GDM1 (cell line): Measurements from ENCODE around the gene PTPN14.
A peak's percentile ranks its signal among the peaks of the same experiment; 100 is the strongest.

Experiments
- DNase-seq: peaks from one replicate; lab custom pipeline; 2025; lab: John Stamatoyannopoulos, UW

Gene PTPN14

DNA sequence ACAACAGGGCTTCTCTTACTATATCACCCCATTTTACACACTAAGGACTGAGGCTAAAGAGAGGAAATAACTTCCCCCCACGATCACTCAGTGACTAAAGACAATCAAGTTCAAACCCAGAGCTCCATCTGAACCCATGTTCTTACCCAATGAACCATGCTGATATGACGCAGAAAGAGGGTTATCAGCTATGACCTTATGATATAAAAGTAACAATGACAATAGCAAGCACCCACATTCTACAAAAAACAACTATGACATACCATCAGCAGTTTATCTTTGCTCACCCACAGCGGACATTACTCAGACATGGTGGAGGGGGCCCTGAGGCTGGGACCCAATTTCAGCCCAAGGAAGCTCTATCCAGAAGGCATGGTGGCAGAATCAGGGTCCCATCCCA is 75.7 kb downstream of the PTPN14 start:
- no peak for DNase-seq

DNA sequence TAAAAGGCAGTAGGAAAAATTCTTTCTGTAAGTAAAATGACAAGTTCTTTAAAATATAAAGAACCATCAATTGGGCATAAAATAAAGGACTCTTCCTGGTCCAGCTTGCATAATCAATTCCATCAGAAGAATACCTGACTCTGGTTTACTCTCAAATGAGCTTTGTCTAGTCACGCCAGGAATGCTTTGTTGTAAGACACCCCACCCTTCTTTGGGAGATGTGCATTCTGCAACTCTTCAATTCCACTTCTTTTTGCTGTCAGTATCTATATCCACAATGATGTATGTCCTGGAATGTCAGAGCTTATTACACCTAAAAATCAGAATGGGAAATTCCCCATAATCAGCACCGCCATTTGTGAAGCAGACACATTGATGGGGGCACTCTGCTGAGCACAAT is 76.1 kb downstream of the PTPN14 start:
- no peak for DNase-seq

DNA sequence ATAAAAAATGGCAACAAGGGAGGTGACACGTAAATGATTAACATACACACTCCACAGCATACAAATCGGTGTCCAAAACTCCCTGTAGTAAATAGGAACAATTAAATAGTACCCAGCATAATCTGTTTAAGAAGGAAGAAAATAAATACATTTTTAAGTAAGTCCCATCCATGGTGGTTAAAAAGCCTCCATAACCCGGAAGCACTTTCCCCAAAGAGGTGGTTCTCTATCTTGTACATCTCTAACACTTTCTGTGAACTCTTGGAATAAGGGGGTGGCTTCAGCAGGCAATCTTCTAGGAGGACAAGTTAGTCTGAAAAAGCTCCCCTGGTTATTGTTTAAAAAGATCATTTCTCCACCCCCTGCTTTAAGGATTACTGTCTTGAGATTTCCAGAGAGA is 76.9 kb downstream of the PTPN14 start:
- no peak for DNase-seq

DNA sequence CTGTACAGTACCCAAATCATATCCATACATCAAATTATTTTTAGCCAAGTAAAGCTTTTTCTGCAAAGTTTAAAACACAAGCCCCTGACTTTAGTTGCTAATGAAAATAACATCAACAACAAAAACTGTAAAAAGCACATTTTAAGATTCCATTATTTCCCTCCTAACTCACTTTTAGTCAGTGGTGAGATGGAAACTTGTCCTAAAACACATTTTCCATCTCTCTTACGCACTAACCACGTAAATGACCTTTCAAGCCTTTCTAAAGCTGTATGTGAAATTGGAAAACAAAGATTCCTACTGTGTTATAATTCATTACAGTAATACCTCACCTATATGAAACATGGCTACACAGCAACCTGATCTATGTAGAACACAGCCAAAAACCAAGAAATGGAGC is 77.5 kb downstream of the PTPN14 start:
- no peak for DNase-seq

DNA sequence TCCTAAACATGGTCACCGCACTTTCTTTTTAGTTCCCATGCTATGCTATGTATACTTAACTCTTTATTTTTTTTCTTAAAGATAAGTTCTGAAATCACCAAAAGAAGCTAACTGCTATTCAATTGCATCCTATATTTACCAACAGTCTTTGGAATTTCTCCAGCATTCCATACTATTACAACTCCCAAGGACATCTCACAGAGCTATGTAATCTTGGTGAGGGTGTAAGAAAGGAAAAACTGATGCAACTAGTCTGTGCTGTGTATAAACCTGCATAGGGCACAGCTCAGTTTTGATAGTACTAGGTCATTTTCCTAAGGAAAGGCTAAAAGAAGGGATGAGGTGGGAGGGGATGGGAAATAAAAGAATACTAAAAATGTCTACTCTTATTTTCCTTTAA is 78.0 kb downstream of the PTPN14 start:
- DNase-seq = no peak

DNA sequence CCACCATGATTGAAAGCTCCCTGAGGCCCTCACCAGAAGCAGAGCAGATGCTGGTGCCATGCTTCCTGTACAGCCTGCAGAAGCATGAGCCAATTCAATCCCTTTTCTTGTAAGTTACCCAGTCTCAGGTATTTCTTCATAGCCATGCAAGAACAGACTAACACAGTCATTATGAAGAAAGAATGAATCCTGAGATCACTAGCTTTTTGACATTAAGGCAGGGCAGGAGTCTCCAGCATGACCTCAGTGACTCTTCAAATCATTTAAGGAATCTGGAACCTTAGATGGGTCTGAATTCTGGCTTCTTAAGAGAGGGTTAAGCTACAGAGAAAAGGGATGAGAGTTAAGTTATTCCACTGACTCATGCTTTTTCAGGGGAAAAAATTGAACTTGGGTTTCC is 79.0 kb downstream of the PTPN14 start:
- no peak for DNase-seq

DNA sequence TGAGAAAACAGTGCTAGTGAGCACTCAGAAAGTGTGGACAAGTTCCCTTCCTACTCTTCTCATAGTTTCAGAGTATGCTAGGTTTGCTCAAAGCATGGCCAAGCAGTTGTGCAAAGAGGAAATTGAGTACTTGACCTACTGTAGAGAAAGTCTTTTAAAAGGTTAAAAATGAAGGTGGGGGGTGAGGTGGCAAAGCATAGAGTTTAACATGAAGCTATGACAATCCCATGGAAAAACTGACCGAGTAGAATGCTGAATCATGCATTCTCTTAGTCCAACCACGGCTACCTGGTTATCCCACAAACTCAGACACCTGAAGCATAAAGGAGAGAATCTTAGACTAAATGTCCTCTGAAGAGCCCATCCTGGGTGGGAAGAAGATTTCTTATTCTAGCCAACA is 79.9 kb downstream of the PTPN14 start:
- no peak for DNase-seq

DNA sequence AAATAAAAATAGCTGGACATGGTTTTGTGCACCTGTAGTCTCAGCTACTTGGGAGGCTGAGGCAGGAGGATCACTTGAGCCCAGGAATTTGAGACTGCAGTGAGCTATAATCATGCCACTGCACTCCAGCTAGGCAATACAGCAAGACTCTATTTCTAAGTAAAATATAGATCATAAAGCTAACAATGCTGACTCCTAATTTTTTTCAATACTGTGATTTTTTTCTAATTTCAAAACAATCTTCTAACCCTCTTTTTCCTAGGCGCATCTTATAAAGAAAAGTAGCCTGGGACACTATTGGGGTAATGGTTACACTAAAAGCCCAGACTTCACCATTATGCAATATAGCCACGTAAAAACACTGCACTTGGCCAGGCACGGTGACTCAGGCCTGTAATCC is 81.3 kb downstream of the PTPN14 start:
- no peak for DNase-seq

DNA sequence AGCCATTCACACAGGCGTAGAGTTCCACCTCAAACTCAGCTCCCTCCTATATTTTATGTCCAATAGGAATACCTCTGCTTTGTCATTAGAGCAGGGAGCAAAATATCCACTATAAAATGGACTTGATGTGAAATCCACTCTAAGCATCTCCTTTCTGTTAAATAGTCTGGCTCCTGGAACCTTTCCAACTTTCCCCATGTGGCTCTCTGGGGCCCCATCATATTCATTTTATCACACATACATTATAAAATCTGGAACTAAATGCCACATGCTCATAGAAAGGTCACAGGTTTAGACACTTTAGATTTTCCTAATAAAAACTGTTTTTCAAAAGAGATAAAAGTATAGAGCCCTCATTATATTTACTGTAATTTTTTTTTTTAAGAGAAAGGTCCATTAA is 82.1 kb downstream of the PTPN14 start:
- DNase-seq = no peak

DNA sequence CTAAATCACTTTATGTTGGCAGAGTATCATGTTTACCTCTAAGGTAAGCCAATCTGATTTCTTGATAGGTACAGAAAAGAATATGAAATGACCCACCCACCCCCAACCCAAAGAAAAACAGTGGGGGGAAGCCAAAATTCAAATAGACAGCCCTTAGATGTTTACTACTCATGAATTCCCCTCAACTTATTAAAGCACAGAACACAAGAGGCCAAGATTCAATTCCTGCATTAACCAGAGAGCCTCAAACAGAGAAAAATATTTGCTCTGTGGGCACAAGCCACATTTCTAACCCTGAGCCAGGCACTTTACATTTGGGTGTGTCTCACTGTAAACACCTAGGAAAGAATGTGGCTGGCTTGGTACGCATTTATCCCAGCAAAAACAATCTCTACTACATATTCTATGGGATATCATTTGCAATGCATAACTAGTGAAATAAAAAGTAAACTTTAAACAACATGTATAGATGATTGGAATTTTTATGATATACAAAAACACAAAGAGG is 84.3 kb downstream of the PTPN14 start:
- no peak for DNase-seq

DNA sequence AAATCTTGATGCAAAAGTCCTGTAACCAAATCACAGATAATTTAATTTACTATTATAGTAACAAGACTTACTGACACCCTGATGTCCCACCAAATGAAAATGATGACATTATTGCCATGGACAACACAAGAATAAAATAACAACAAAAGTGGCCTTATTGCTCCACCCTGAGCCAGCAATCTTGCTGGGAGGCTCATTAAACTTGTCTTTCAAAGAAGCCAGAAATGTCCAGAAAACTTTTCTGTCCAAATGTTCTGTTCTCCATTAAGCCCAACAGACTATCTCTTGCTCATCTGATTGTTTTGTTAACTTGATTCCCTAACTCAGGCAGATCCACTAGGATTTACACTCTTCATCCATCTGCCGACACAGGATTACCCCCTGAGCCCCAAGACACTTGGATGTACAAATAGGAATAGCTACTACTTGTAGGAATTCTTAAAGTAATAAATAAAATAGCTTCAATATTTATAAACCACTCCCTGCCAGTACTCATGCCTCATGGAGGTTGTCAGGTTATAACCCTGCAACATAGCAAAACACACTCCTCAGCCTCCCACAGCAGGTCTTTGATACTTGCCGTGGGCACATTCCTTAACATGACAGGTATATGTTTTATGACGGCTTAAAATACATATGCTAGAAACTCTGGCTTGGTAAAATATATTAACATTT is 84.9 kb downstream of the PTPN14 start:
- no peak for DNase-seq

DNA sequence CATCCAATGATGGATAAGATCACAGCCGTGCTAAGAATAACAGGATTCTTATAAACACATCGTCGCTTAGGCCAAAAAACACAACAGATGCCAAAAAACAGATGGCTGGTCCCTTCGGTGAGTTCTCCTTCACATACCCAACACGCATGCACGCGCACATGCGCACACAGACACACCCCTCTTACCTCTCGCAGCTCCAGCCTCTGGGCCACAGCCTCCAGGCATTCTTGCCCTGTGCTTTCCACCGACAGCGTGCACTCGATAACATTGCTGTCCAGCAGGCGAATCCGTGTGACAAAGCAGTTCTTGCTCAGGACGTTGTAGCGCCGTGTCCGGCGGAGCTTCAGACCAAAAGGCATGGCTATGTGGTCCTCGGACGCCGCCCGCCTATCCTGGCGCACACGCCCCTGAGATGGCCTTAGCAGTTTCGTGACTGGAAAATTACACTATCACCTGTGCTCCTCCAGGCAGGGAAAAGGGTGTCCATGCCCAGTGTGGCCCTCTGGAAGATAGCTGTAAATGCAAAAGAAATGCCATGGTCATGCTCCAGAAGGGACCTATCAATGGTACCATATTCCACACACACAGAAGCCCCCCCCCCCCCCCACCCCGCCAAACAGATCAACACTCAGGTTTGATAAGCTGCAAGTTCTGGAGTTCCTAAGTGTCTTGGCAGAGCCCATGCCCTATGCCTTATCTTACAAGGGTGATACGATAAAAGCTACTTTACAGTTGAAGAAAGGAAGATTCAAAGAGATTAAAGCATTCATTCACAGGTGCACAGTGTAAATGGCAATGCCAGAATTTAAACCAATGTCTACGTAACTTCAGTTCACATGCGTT is 86.7 kb downstream of the PTPN14 start:
- no peak for DNase-seq

DNA sequence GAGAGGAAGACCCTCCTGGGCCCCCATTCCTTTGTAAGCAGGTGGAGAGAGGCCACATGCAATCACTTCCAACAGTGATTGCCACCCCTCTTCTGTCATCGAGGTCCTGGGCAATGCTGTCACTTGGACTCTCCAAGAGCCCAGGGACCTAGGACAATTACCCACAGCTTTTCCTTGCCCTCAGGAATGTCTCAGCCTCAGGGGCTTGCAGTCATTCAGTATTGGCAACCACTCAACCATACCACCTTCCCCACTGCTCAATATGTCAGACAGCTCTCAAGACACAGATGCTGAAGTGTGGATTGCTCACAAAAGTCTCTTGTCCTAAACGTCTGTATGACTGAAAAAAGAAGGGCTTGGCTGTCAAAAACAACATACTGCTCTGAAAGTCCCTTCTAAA is 87.8 kb downstream of the PTPN14 start:
- DNase-seq = no peak

DNA sequence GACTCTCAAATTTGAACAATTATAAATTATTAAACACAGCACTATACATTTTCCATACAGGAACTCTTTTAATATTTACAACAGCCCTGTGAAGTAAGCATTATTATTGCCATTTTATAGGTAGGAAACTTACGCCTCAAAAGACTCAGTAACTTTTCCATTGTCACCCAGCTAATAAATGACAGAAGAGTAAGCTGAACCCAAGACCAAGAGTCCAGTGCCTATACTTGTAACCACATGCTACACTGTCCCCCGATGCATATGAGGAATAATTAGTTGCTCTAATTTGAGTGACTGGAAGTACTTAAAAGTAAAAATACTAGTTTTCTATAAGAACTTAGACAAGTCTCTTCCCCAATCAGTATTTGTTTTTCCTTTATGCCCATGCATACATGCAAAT is 88.5 kb downstream of the PTPN14 start:
- no peak for DNase-seq

DNA sequence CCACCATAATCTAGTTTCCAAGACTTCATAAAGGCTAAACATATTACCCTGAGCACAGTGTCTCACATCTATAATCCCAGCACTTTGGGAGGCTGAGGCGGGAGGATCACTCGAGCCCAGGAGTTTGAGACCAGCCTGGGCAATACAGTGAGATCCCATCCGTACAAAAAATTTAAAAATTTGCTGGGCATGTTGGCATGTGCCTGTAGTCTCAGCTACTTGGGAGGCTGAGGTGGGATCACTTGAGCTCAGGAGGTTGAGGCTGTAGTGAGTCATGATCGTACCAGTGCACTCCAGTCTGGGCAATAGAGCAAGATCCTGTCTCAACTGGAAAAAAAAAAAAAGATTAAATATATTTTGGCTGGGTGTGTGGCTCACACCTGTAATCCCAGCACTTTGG is 90.1 kb downstream of the PTPN14 start:
- no peak for DNase-seq

DNA sequence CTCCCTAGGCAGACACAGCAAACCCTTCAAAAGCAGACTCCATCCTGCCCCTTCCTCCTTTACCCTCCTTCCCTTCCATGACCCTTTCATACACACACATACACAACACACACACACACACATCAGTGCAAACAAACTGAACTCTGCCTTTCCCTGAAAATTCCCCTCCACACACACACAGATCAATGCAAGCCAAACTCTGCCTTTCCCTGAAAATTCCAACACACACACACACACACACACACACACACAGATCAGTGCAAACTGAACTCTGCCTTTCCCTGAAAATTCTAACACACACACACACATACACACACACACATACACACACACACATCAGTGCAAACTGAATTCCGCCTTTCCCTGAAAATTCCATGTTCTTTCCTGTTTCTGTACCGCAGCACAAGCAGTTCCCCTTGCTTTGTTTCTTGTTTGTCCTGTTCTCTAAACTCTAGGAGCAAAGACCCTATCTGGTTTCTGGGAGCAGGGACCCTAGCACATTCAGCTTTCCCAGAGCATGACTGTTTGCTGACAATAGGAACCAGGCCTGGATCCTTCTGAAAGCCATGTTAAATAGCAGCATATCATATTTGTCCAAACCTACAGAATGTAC is 91.0 kb downstream of the PTPN14 start:
- DNase-seq = no peak

DNA sequence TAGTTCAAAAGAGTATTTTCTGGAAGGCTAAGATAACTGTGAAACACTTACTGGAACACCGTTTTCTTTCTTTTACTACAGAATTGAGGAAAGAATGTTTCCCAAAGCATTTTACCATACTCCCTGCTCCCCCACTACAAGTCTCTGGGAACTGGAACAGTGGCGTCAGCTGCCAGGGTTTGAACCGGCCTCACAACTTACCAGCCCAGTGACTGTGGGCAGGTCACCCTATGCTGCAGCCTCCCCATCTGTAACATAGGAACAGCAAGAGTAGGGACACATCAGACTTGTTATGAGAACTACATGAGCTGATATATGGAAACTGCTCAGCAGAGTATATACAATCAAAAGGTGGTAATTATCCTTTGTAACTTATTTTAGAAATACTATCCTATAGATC is 91.5 kb downstream of the PTPN14 start:
- DNase-seq = no peak

DNA sequence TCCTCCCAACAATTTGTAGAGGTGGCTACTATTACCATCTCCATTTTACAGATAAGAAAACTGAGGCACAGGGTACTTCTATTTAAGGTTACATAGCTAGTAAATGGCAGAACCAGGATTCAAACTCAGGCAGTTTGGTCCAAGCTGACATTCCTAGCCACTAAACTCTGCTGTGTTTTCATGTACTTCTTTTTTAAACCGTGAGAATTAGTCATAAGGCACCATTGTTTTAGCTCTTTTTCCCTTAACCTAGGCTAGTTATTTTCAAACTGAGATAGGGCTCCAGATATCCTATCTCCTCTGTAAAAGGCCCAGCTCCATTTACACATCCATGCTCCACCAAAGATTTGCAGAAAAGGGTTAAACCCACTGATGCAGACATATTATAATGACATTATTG is 92.9 kb downstream of the PTPN14 start:
- no peak for DNase-seq

DNA sequence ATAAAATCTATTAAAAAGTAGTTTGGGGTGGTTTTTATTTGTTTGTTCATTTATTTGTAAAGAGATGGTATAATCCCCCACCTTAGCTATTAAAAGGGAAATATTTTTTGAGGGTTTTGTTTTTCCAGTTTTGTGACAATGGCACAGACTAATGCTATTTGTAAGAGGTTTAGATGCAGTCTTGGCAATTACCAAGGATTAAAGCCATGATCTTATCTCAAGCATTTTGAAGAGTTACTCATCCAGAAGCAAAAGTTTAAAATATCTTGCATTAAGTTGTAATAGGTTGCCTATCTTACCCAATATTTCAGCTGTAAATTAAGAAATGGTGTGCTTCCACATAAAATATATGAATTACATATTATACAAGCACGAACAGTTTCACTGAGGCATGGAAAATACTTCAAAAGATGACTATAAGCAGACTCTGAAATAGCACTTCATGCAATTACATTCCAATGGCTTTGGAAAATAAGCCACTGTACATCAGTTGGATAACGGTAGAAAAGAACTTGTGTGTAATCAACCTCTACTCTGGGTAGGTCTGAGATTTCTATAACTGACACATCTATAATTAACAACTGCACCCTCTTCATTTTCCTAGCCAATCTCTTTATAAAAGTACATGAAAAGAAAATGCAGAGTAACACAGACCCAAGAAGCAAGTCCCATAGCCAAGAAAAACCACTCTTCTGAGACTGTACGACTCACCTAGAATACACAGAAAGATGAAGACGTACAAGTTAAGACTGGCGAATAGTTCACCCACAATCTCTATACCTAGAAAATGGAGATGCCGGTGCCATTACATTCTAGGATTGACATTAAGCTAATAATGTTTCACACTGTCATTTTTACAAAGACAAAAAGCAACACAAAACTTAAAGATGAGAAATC is 95.2 kb downstream of the PTPN14 start:
- no peak for DNase-seq

DNA sequence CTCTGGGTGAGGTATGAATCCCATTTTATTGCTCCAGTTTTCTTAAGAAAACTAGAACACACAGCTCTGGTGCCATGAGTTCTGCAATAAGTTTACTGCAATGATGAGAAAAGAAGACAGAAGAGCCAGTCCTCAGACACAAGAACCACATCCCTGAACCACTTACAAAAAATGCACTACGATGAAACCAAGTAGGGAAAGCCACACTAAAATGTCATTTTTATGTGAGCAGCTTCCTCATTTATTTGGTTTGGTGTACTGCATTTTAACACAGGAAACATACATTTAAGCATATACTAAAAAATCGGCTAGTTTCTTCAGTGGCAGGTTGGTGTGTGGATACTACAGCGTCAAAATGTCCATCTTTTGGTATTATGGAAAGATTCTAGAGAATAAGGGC is 95.9 kb downstream of the PTPN14 start:
- peak; percentile 11 for DNase-seq

DNA sequence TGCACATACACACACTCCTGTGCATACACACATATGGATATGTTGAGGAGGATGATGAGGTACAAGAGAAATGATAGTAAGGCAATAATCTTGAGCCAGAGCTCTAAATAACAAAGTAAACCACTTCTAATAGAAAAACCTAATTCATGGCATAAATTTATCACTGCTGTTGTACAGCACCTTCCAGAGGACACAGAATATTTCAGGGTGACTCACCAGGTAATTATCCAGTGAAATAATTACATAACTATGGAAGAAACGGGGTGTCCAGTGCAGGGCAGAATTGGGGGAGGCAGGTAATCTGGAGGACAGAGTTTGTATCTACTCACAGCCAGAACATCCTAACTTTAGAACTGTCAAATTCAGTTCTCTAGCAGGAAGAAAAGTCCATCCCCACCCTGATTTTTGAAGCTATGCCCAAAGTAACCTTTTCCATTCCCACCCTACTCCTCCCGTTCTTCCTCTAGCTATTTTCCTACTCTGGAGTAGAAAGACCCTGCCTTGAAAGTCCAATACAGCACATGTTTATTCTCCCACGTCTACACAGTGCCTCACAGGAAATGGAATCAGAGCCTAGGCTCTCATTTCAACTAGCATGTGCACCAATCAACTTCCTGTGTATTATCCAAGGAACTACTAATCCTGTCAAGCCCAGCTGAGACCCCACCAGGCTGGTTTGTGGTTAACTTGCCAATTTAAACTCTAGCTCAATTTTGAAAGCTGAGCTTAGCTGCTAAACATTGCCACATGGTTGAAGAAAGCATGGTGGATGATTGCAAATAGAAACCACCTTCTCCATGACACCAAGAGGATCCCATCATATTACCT is 96.6 kb downstream of the PTPN14 start:
- no peak for DNase-seq
